GM04504 (cell line): ENCODE data around the gene TTC16.
A peak's percentile ranks its signal among the peaks of the same experiment; 100 is the strongest.
"Not testable (repeated sequence)": the region's sequence is repeated elsewhere in the genome, so short reads cannot be mapped to it uniquely, and the experiment has no call there.

Experiments
- DNase-seq: peaks from one replicate; pipeline ENCODE4 v3.0.0-alpha.2; 2012; ENCODE audit warnings: low read depth

TTC16 gene

GRCh38 chr9:127742435-127743088, 26.7 kb downstream of the TTC16 start:
- peak; percentile 68 for DNase-seq

- DNase-seq, result no peak
Observed at GRCh38 chr9:127744398-127745110, 28.7 kb downstream of the TTC16 start.

- DNase-seq, result no peak
Observed at GRCh38 chr9:127746959-127747569, 31.2 kb downstream of the TTC16 start.

- DNase-seq, result no peak
Observed at GRCh38 chr9:127749090-127749787, 33.4 kb downstream of the TTC16 start.

- no peak for DNase-seq
Observed at GRCh38 chr9:127751269-127752054, 35.6 kb downstream of the TTC16 start.

- DNase-seq, result no peak
Observed at GRCh38 chr9:127753148-127753547, 37.3 kb downstream of the TTC16 start.

- no peak for DNase-seq
Observed at GRCh38 chr9:127753622-127754021, 37.7 kb downstream of the TTC16 start.

GRCh38 chr9:127754099-127755060, 38.5 kb downstream of the TTC16 start:
- DNase-seq, result no peak

- DNase-seq, result no peak
Observed at GRCh38 chr9:127755061-127756060, 39.5 kb downstream of the TTC16 start.

GRCh38 chr9:127756233-127756632, 40.4 kb downstream of the TTC16 start:
- DNase-seq, result no peak

- not testable (repeated sequence) for DNase-seq
Observed at GRCh38 chr9:127756776-127757175, 40.9 kb downstream of the TTC16 start.

- DNase-seq, result no peak
Observed at GRCh38 chr9:127758843-127759242, 43.0 kb downstream of the TTC16 start.

- no peak for DNase-seq
Observed at GRCh38 chr9:127761061-127761460, 45.2 kb downstream of the TTC16 start.

GRCh38 chr9:127761491-127761956, 45.6 kb downstream of the TTC16 start:
- no peak for DNase-seq

- no peak for DNase-seq
Observed at GRCh38 chr9:127762111-127762676, 46.3 kb downstream of the TTC16 start.

GRCh38 chr9:127763918-127764384, 48.1 kb downstream of the TTC16 start:
- DNase-seq, result no peak

GRCh38 chr9:127765418-127765817, 49.5 kb downstream of the TTC16 start:
- no peak for DNase-seq

- DNase-seq, result no peak
Observed at GRCh38 chr9:127767410-127767809, 51.5 kb downstream of the TTC16 start.

GRCh38 chr9:127767909-127768331, 52.0 kb downstream of the TTC16 start:
- no peak for DNase-seq
